Natural killer cell (primary cell): ENCODE results near the gene TARS3. TPM values are rescaled to one million over a fixed set of nuclear protein-coding genes. Genes with fewer than 3 reads are reported as not detected.
"Not testable (repeated sequence)": the region's sequence is repeated elsewhere in the genome, so short reads cannot be mapped to it uniquely, and the experiment has no call there.

Experiments
- ATAC-seq, 3 donors: fragments of 150-1000 bp in 2 of 3; fragments of 200-7000 bp in 1 of 3; cut with Tn5 transposase; 1 replicate in 1 of 3; 2 replicates in 2 of 3; pipeline ENCODE4 v1.10.0; 2021; ENCODE audit warnings: mild to moderate bottlenecking in 2 of 3, moderate library complexity in 2 of 3
- DNase-seq, 2 donors: peaks; one replicate each; pipeline versions ENCODE4 v3.0.0 to v3.0.0-alpha.2; 2013 to 2021; ENCODE audit warnings: mixed read lengths in 1 of 2
- H3K27ac ChIP-seq: one replicate; pipeline ENCODE4 v1.5.1; 2013; ENCODE audit warnings: mild to moderate bottlenecking, low read length
- H3K27me3 ChIP-seq: one replicate; pipeline ENCODE4 v1.6.1; 2013; ENCODE audit warnings: low read length; ENCODE audit not compliant: control insufficient read depth, insufficient read depth
- H3K36me3 ChIP-seq: one replicate; pipeline ENCODE4 v1.6.1; 2013; ENCODE audit warnings: low read length; ENCODE audit not compliant: control insufficient read depth, insufficient read depth
- H3K4me1 ChIP-seq: one replicate; pipeline ENCODE4 v1.6.1; 2013; ENCODE audit warnings: low read length; ENCODE audit not compliant: control insufficient read depth, insufficient read depth
- H3K4me3 ChIP-seq: one replicate; pipeline ENCODE4 v1.5.1; 2013; ENCODE audit warnings: low read length
- H3K9me3 ChIP-seq: one replicate; pipeline ENCODE4 v1.6.1; 2013; ENCODE audit warnings: low read length; ENCODE audit not compliant: control insufficient read depth, insufficient read depth
- H3K27ac Mint-ChIP-seq, 2 donors: one replicate each; pipeline ENCODE4 v1.8.0; 2022; ENCODE audit warnings: mild to moderate bottlenecking in 2 of 2, mixed read lengths in 2 of 2, moderate library complexity in 1 of 2
- H3K27me3 Mint-ChIP-seq, 2 donors: one replicate each; pipeline ENCODE4 v1.8.0; 2022; ENCODE audit warnings: low read depth in 2 of 2, mixed read lengths in 2 of 2
- H3K36me3 Mint-ChIP-seq: one replicate; pipeline ENCODE4 v1.8.0; 2022; ENCODE audit warnings: mixed read lengths
- H3K4me1 Mint-ChIP-seq, 2 donors: one replicate each; pipeline ENCODE4 v1.8.0; 2022; ENCODE audit warnings: mixed read lengths in 2 of 2
- H3K4me3 Mint-ChIP-seq: one replicate; pipeline ENCODE4 v1.8.0; 2022; ENCODE audit warnings: mild to moderate bottlenecking, moderate library complexity, mixed read lengths
- H3K9me3 Mint-ChIP-seq, 2 donors: one replicate each; pipeline ENCODE4 v1.8.0; 2022; ENCODE audit warnings: mixed read lengths in 2 of 2
- WGBS: methylation state at CpG from one replicate; pipeline ENCODE4 v1.1.7; 2013; ENCODE audit warnings: missing lambda C conversion rate; ENCODE audit not compliant: insufficient coverage; 5-methylcytosine and 5-hydroxymethylcytosine counted together
- intact Hi-C: fragments of 100-400 bp; cut with micrococcal nuclease; formaldehyde crosslinking; loops from one replicate; pipeline ENCODE4 v1.14.2; 2022
- total RNA-seq, 4 donors: library from RNA; stranded (reverse); fragments of 120-200 nt in 1 of 4; gene quantifications; one replicate each; pipeline versions ENCODE4 v1.2.3 to v1.2.4, GENCODE V29; 2013 to 2022
- TF ChIP-seq, protein P1 (sequence below): fragments of 200-600 bp; IDR thresholded peaks from one replicate; pipeline ENCODE4 v1.8.0; 2022; ENCODE audit warnings: antibody characterized with exemption

TARS3 gene
- 10 to 100 TPM; 11.6 to 20.5 (median 12.1) TPM for total RNA-seq
- 46.1 TPM for total RNA-seq (2013)

DNA sequence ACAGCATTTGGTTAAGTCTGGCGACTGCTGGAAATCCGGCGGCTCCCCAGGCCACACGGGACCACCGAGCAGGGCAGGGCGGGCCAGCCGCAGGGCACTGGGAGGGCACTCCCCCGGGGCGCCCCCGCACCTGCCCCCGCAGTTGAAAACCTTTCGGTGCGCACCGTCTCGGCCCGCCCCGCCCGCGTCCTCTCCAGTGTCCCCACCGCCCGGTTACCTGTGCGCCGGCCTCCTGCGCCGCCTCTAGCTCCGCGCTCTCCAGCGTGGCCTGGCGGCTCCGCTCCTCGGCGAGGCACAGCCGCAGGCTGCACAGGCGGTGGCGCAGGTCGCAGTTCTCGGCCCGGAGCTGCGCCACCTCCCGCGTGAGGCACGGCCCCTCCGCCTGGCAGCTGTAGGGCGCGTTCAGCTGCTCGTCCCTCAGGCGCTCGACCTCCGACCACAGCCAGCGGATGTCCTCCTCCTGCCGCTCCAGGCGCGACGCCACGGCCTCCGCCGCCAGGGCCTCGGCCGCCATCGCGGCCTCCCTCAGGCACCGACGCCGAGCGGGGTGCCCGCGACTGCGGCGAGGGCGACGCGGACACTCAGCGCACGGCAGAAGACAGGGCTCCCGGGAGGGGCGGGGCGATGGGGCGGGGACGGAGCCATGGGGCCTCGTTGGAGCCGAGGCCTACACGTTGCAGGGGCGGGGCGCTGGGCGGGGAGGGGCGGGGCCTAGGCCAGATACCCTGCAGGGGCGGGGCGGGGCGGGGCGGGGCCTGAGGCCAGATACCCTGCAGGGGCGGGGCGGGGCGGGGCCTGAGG lies at the start of gene TARS3:
Gene TARS3 (minus strand): TSS at position 600 of the 801 bp plus-strand sequence. CDS start 86 bp downstream, at position 514.
- DNase-seq (peak; percentile 85 to 96), ATAC-seq (peak; percentile 89 to 99 (median 91))
- WGBS, result under 1% methylated on average over 93 of the region's 93 CpGs
- Mint-ChIP-seq H3K9me3 (no peaks in the 10 kb centered on the region), H3K4me3 (peak within 1 kb of the TSS; percentile 82), H3K27me3 (no peaks in the 10 kb centered on the region), H3K27ac (peak within 1 kb of the TSS; percentile 77 to 81), H3K36me3 (peaks cover 10% of the 10 kb centered on the region), H3K4me1 (peaks cover 19 to 27% of the 10 kb centered on the region in 2 donors)
- H3K9me3 ChIP-seq, result no peaks in the 10 kb centered on the region
- H3K4me1 ChIP-seq, result peaks cover 16% of the 10 kb centered on the region
- intact Hi-C loops, result loop anchor here (2.0 to 5.0 kb wide), 2 partner anchors 71 to 1122 kb away; partner anchors contain the start of genes ASB7, LINS1 and TM2D3
- no peaks in the 10 kb centered on the region for H3K27me3 ChIP-seq
- H3K36me3 ChIP-seq, result peaks cover 22% of the 10 kb centered on the region
- H3K27ac ChIP-seq, result peak within 1 kb of the TSS; percentile 68
- TF ChIP-seq, protein P1, sequence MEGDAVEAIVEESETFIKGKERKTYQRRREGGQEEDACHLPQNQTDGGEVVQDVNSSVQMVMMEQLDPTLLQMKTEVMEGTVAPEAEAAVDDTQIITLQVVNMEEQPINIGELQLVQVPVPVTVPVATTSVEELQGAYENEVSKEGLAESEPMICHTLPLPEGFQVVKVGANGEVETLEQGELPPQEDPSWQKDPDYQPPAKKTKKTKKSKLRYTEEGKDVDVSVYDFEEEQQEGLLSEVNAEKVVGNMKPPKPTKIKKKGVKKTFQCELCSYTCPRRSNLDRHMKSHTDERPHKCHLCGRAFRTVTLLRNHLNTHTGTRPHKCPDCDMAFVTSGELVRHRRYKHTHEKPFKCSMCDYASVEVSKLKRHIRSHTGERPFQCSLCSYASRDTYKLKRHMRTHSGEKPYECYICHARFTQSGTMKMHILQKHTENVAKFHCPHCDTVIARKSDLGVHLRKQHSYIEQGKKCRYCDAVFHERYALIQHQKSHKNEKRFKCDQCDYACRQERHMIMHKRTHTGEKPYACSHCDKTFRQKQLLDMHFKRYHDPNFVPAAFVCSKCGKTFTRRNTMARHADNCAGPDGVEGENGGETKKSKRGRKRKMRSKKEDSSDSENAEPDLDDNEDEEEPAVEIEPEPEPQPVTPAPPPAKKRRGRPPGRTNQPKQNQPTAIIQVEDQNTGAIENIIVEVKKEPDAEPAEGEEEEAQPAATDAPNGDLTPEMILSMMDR, result no peak
- H3K4me3 ChIP-seq, result peak within 1 kb of the TSS; percentile 42

DNA sequence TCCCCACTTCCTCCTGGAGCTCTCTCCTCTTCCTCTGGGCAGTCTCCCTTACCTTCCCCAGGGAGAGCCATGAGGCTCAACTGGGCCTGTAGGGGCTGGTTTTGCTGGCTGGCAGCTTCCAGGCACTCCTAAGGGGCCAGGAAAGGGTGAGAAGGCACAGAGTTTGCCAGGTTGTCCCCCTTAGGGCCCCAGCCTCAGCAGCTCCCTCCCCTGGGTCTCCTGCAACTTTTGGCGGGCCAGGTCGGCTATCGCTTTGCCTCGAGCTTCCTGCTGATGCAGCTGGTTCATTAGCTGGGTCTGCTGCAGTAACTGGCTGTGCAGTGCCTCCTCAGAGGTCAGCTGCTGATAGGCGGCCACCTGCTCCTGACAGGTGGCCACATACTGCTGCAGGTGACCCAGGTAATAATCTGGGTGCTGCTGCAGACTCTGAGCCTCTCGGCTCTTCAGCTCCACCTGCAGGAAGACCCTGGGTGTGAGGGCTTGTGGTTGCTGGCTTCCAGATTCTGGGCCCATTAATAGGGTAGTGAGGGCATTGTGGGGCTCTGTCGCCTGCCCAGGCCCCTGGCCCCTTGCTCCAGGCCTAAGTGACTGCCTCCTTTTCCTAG lies 49.3 kb upstream of the TARS3 start:
- Histone ChIP-seq H3K4me1 (no peaks in the 10 kb centered on the region), H3K4me3 (no peak overlapping the region), H3K9me3 (no peaks in the 10 kb centered on the region), H3K36me3 (no peaks in the 10 kb centered on the region), H3K27me3 (no peaks in the 10 kb centered on the region), H3K27ac (no peak overlapping the region)
- H3K4me3 Mint-ChIP-seq, result no peak overlapping the region
- peak in 1 of 2 donors; percentile 23 for DNase-seq
- H3K27me3 Mint-ChIP-seq, result no peaks in the 10 kb centered on the region
- no peak overlapping the region for H3K27ac Mint-ChIP-seq
- intact Hi-C loops, result no loop called here
- H3K4me1 Mint-ChIP-seq, result no peaks in the 10 kb centered on the region
- no peaks in the 10 kb centered on the region for H3K36me3 Mint-ChIP-seq
- WGBS, result 80% methylated on average over 7 of the region's 7 CpGs
- TF ChIP-seq, protein P1, result no peak
- H3K9me3 Mint-ChIP-seq, result no peaks in the 10 kb centered on the region
- ATAC-seq, result no peak

DNA sequence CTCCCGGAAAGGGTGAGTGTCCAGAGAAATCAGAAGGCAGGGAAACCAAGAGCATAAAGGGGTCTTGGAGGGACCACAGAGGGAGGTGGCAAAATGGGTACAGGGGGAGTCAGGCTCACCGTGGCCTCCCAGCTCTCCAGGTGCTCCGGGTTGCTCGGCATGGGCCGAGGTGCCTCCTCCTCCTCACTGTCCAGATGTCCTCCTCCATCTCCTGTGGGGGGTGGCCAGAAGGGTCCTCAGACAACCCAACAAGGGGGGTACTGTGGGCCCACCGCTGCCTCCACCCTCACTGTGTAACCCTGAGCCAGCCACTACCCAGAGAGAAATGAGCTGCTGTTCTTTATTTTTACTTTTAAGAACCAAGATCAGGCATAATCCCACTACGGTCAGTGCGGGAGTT lies 48.6 kb upstream of the TARS3 start:
- Histone ChIP-seq H3K4me1 (no peaks in the 10 kb centered on the region), H3K36me3 (no peaks in the 10 kb centered on the region), H3K27ac (no peak overlapping the region), H3K4me3 (no peak overlapping the region), H3K27me3 (no peaks in the 10 kb centered on the region), H3K9me3 (no peaks in the 10 kb centered on the region)
- 95% methylated on average over 7 of the region's 8 CpGs for WGBS
- H3K27ac Mint-ChIP-seq, result no peak overlapping the region
- H3K9me3 Mint-ChIP-seq, result no peaks in the 10 kb centered on the region
- H3K27me3 Mint-ChIP-seq, result no peaks in the 10 kb centered on the region
- no peaks in the 10 kb centered on the region for H3K36me3 Mint-ChIP-seq
- intact Hi-C loops, result no loop called here
- H3K4me3 Mint-ChIP-seq, result no peak overlapping the region
- TF ChIP-seq, protein P1, result no peak
- DNase-seq (no peak), ATAC-seq (no peak)
- H3K4me1 Mint-ChIP-seq, result no peaks in the 10 kb centered on the region

DNA sequence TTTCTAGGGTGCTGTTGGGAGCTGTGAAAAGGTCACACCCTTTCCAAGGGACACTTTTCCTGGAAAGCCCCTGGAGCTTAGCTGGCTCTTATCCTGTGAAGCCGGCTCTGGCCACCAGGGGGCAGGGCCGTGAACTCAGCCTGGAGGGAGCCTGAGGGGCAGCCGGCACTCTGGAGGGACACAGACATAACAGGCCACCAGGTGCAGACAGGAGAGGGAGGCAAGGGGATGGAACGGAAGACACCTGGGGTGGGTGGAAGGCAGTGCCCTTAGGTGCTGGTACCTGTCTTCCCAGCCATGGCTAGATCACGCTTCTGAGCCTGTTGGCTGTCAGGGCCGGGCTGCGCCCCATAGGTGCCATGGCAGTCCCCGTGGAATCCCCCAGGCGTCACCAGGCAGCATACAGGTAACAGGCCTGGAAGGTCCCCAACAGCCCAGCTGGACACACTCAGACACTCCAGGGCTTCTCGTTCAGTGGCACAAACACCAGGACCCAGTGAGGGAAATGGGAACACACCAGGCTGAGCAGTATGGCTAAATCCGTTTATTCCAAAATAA lies 42.9 kb upstream of the TARS3 start:
- H3K4me1 ChIP-seq, H3K27ac Mint-ChIP-seq, DNase-seq, intact Hi-C loops, H3K4me1 Mint-ChIP-seq, H3K36me3 ChIP-seq, H3K9me3 ChIP-seq, H3K4me3 Mint-ChIP-seq, H3K4me3 ChIP-seq, H3K36me3 Mint-ChIP-seq, H3K9me3 Mint-ChIP-seq, H3K27me3 ChIP-seq, H3K27me3 Mint-ChIP-seq, H3K27ac ChIP-seq: not testable (repeated sequence)
- WGBS, result 91% methylated on average over 7 of the region's 11 CpGs
- peak in 1 of 3 donors; percentile 36 for ATAC-seq
